Measurements from ENCODE around the gene CNOT10.
A peak's percentile ranks its signal among the peaks of the same experiment; 100 is the strongest.

CNOT10 gene

GRCh38 chr3:32816439-32817256 lies 131.7 kb downstream of the CNOT10 start:
- no peak for DNase-seq (ENCODE audit: low read depth)
- H3K4me3 ChIP-seq (ENCODE audit: control insufficient read depth, low read depth, low read length) = peak overlapping the region; percentile 22
- TF ChIP-seq, protein P1, sequence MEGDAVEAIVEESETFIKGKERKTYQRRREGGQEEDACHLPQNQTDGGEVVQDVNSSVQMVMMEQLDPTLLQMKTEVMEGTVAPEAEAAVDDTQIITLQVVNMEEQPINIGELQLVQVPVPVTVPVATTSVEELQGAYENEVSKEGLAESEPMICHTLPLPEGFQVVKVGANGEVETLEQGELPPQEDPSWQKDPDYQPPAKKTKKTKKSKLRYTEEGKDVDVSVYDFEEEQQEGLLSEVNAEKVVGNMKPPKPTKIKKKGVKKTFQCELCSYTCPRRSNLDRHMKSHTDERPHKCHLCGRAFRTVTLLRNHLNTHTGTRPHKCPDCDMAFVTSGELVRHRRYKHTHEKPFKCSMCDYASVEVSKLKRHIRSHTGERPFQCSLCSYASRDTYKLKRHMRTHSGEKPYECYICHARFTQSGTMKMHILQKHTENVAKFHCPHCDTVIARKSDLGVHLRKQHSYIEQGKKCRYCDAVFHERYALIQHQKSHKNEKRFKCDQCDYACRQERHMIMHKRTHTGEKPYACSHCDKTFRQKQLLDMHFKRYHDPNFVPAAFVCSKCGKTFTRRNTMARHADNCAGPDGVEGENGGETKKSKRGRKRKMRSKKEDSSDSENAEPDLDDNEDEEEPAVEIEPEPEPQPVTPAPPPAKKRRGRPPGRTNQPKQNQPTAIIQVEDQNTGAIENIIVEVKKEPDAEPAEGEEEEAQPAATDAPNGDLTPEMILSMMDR (IDR thresholded peaks at IDR 0.05; ENCODE audit: control insufficient read depth, insufficient read depth, low read depth, low read length, missing control alignments) = no peak

GRCh38 chr3:32817257-32817557 lies 132.2 kb downstream of the CNOT10 start:
- TF ChIP-seq, protein P1 (IDR thresholded peaks at IDR 0.05; ENCODE audit: control insufficient read depth, insufficient read depth, low read depth, low read length, missing control alignments) = no peak
- no peak for DNase-seq (ENCODE audit: low read depth)
- no peak overlapping the region for H3K4me3 ChIP-seq (ENCODE audit: control insufficient read depth, low read depth, low read length)

GRCh38 chr3:32817558-32818228 lies 132.7 kb downstream of the CNOT10 start, which contains the start of gene TRIM71:
TSS of gene TRIM71 (plus strand) at chr3:32817997. CDS start at chr3:32818081, 84 bp downstream.
- H3K4me3 ChIP-seq (ENCODE audit: control insufficient read depth, low read depth, low read length) = peak within 1 kb of the TSS; percentile 22
- TF ChIP-seq, protein P1 (IDR thresholded peaks at IDR 0.05; ENCODE audit: control insufficient read depth, insufficient read depth, low read depth, low read length, missing control alignments) = no peak
- DNase-seq (ENCODE audit: low read depth) = no peak

DNA sequence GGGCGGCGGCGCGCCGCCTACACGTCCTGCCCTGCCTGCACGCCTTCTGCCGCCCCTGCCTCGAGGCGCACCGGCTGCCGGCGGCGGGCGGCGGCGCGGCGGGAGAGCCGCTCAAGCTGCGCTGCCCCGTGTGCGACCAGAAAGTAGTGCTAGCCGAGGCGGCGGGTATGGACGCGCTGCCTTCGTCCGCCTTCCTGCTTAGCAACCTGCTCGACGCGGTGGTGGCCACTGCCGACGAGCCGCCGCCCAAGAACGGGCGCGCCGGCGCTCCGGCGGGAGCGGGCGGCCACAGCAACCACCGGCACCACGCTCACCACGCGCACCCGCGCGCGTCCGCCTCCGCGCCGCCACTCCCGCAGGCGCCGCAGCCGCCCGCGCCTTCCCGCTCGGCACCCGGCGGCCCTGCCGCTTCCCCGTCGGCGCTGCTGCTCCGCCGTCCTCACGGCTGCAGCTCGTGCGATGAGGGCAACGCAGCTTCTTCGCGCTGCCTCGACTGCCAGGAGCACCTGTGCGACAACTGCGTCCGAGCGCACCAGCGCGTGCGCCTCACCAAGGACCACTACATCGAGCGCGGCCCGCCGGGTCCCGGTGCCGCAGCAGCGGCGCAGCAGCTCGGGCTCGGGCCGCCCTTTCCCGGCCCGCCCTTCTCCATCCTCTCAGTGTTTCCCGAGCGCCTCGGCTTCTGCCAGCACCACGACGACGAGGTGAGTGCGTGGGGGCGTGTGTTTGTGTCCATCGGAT lies 133.4 kb downstream of the CNOT10 start:
- TF ChIP-seq, protein P1 (IDR thresholded peaks at IDR 0.05; ENCODE audit: control insufficient read depth, insufficient read depth, low read depth, low read length, missing control alignments) = no peak
- no peak for DNase-seq (ENCODE audit: low read depth)
- no peak overlapping the region for H3K4me3 ChIP-seq (ENCODE audit: control insufficient read depth, low read depth, low read length)

GRCh38 chr3:32818970-32819511 lies 134.1 kb downstream of the CNOT10 start:
- no peak for DNase-seq (ENCODE audit: low read depth)
- TF ChIP-seq, protein P1 (IDR thresholded peaks at IDR 0.05; ENCODE audit: control insufficient read depth, insufficient read depth, low read depth, low read length, missing control alignments) = no peak
- no peak overlapping the region for H3K4me3 ChIP-seq (ENCODE audit: control insufficient read depth, low read depth, low read length)
